Choroid plexus epithelial cell (primary cell): ENCODE measurements around the gene TSPYL6.

Experiments used
- DNase-seq: peaks from one replicate; pipeline ENCODE4 v3.0.0-alpha.2; 2010; ENCODE audit warnings: low read depth
- H3K4me3 ChIP-seq: 2 replicates; pipeline ENCODE4 v1.5.1; 2011; ENCODE audit warnings: low read depth, mild to moderate bottlenecking, control low read depth, low read length, moderate library complexity
- TF ChIP-seq, protein P1 (sequence below): conservative IDR thresholded peaks from 2 replicates; pipeline ENCODE4 v1.5.1; 2011; ENCODE audit warnings: low read depth, mild to moderate bottlenecking, control low read depth, inconsistent platforms, low read length, moderate library complexity

TSPYL6 gene

DNA sequence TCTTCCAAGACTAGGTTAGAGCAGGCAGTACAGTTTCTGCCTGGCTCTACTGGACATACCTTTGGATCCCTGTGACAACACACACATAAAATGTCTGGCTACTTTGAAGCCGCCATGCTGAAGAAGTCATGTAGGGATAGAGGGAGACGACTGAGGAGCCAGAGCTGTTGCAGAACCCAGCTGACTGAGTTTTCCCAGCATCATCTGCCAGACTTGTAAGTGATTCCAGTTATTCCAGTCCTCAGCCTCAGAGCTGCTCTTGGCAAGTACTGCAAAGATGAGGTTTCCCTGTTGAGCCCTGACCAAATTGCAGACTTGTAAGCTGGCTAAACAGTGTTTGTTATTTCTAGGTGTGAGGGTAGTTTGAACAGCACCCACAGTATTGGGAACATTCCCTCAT, 31.5 kb upstream of the TSPYL6 start:
- TF ChIP-seq, protein P1, sequence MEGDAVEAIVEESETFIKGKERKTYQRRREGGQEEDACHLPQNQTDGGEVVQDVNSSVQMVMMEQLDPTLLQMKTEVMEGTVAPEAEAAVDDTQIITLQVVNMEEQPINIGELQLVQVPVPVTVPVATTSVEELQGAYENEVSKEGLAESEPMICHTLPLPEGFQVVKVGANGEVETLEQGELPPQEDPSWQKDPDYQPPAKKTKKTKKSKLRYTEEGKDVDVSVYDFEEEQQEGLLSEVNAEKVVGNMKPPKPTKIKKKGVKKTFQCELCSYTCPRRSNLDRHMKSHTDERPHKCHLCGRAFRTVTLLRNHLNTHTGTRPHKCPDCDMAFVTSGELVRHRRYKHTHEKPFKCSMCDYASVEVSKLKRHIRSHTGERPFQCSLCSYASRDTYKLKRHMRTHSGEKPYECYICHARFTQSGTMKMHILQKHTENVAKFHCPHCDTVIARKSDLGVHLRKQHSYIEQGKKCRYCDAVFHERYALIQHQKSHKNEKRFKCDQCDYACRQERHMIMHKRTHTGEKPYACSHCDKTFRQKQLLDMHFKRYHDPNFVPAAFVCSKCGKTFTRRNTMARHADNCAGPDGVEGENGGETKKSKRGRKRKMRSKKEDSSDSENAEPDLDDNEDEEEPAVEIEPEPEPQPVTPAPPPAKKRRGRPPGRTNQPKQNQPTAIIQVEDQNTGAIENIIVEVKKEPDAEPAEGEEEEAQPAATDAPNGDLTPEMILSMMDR: no peak
- H3K4me3 ChIP-seq: no peak overlapping the region
- no peak for DNase-seq

DNA sequence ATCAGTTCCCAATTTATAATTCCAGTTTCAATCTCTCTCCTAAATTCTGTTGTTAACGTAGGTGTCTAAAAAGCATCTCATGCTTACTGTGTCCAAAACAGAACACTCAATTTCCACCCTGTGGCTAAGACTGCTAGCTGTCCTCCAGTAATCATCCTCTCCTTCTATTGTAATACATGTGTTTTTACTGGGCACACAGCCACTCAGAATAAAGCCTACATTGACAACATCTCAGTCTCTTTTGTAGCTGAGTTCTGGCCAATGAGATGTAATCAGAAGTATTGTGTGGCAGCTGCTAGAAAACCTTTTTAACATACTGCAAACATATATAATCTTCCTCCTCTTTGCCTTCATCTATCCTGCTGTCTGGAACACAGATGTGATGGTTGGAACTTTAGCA, 29.4 kb upstream of the TSPYL6 start:
- TF ChIP-seq, protein P1: no peak
- no peak overlapping the region for H3K4me3 ChIP-seq
- no peak for DNase-seq

DNA sequence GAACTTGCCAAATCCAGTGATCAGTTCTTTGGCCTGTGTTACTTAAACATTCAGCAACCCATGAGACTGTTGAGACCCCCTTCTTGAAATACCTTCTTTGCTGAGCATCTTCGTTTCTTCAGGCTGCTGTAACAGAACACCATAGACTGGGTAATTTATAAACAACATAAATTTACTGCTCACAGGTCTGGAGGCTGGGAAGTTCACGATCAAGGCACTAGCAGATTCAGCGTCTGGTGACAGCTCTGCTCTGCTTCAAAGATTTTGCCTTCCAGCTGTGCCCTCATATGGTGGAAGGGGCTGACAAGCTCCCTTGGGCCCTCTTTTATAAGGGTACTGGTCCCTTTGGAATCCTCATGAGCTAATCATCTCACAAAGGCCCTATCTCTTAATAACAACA, 28.8 kb upstream of the TSPYL6 start:
- DNase-seq: no peak
- TF ChIP-seq, protein P1: no peak
- H3K4me3 ChIP-seq: no peak overlapping the region

DNA sequence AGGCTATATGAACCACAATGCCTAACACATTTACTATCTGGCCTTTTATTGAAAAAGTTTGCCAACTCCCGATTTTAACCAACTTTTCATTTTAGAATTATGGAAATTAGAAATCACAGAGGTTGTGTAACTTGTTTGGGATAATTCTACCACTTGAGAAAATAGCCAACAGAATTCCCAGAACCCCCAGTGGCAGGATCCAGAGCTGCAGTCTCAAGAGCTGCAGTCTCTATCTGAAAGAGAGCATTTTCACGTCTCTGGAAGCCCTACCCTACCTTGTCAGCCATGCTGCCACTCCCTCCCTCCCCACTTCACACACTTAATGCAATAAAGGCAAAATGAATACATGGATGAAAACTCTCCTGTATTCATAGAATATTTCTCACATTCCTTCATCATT, 23.4 kb upstream of the TSPYL6 start:
- TF ChIP-seq, protein P1: peak; percentile 42
- H3K4me3 ChIP-seq: no peak overlapping the region
- DNase-seq: no peak

DNA sequence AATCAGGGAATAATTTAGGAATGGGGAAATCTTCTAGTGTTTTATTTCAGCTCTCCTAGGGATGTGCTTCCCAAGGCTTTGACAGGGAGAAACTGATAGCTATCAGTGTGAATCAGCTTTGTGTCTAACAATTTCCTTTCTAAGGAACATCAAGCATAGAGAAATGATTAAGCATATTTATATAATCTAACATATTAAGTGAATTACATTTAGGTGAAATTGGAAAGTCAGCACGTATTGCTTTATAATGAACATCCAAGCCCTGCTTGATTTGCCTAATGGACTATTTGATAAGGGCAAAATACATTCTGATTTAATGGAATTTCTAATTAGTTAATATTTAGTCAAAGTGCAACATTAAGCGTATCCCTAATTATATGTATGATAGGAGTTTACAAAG, 19.5 kb upstream of the TSPYL6 start:
- no peak overlapping the region for H3K4me3 ChIP-seq
- no peak for DNase-seq
- TF ChIP-seq, protein P1: no peak

DNA sequence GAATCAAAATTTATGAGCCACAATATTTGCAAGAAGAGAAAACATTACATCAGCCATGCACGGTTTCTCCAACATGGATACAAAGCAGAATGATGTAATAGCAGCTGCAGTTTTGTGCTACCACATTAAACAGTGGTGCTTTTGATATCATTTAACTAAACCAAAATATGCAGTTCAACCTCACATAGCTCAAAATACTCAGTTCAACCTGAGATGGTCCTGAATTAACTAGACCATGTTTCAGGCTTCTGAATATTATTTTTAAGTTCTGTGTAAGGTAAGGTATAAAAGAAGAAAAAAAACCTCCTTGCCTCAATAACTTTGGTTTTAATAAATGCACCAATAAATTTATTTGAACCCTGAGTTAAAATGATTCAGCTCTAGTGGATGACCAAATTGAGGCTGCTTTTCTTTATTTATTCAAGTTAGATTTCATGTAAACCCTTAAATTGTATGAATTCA, 18.8 kb upstream of the TSPYL6 start:
- DNase-seq: peak; percentile 70
- TF ChIP-seq, protein P1: no peak
- H3K4me3 ChIP-seq: no peak overlapping the region

DNA sequence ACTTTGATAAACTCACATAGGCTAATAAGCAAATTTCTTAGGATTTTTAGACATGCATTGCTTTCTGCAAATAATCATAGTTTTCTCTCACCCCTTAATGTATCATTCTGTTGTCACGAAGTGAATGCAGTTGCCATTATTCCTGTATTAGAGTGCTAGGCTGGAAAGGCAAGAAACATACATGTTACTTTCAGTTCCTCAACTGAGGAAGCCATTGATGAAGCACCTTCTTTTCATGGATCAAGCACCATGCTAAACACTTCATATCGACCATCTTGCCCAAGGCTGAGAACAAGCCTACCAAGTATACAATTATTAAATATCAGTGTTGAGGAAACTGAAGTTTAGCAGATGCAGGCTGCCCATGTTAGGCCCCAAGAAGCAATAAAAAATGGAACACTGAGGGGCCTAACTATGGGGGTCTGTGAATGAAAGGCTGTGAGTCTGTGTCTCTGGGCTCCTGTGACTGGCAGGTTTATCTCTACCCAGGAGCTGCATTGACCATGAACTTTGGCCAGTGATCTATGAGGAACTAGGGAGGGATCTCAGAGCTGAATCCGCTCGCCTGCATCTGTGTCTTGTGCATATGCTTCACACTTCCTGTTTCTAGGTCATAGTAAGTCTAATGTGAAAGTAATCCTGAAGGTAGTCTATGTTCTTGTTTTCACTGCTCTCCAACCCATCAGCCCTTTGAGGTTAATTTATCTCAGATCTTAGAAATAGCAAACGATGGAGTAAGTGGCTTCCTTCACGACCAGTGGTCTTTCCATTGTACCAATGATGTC, 16.0 kb upstream of the TSPYL6 start:
- TF ChIP-seq, protein P1: no peak
- no peak overlapping the region for H3K4me3 ChIP-seq
- no peak for DNase-seq
